Lung (tissue), 12 donors: ENCODE measurements around the gene THSD8. TPM values are rescaled to one million over a fixed set of nuclear protein-coding genes. Genes with fewer than 3 reads are reported as not detected.

Experiments used
- ATAC-seq: fragments of 200-7000 bp; cut with Tn5 transposase; one replicate; pipeline ENCODE4 v1.9.1; 2020; ENCODE audit warnings: moderate number of reproducible peaks; ENCODE audit not compliant: insufficient read depth, low FRiP score
- DNase-seq, 3 donors: peaks; one replicate each; pipeline ENCODE4 v3.0.0-alpha.2; 2013 to 2017
- H3K27ac ChIP-seq, 2 donors: one replicate each; pipeline ENCODE4 v1.5.1; 2013; ENCODE audit warnings: mild to moderate bottlenecking in 2 of 2, moderate library complexity in 2 of 2, control low read depth in 1 of 2, inconsistent platforms in 1 of 2, low read depth in 1 of 2, low read length in 1 of 2
- H3K27me3 ChIP-seq, 3 donors: one replicate each; pipeline ENCODE4 v1.5.1; 2013; ENCODE audit warnings: low read length in 2 of 3; ENCODE audit not compliant: control insufficient read depth in 3 of 3, insufficient read depth in 3 of 3
- H3K36me3 ChIP-seq, 4 donors: one replicate each; pipeline ENCODE4 v1.5.1; 2013; ENCODE audit warnings: low read length in 4 of 4, mild to moderate bottlenecking in 1 of 4, moderate library complexity in 1 of 4; ENCODE audit not compliant: control insufficient read depth in 4 of 4, insufficient read depth in 4 of 4
- H3K4me1 ChIP-seq, 5 donors: one replicate each; pipeline ENCODE4 v1.5.1; 2013; ENCODE audit warnings: low read length in 5 of 5, mild to moderate bottlenecking in 2 of 5, moderate library complexity in 1 of 5; ENCODE audit not compliant: control insufficient read depth in 5 of 5, insufficient read depth in 5 of 5
- H3K4me3 ChIP-seq: one replicate; pipeline ENCODE4 v1.5.1; 2013; ENCODE audit warnings: mild to moderate bottlenecking, control low read depth, moderate library complexity
- H3K9ac ChIP-seq, 2 donors: one replicate each; pipeline ENCODE4 v1.5.1; 2013; ENCODE audit warnings: low read length in 2 of 2, control low read depth in 1 of 2; ENCODE audit not compliant: insufficient read depth in 1 of 2
- H3K9me3 ChIP-seq, 4 donors: one replicate each; pipeline ENCODE4 v1.5.1; 2013; ENCODE audit warnings: low read length in 3 of 4, mild to moderate bottlenecking in 1 of 4, moderate library complexity in 1 of 4; ENCODE audit not compliant: control insufficient read depth in 4 of 4, insufficient read depth in 3 of 4
- WGBS, 2 donors: extraction: QIAGEN DNeasy Blood & Tissue Kit; methylation state at CpG; one replicate each; pipeline ENCODE4 v1.1.7; 2013; 5-methylcytosine and 5-hydroxymethylcytosine counted together
- polyA plus RNA-seq, 2 donors: library from polyadenylated mRNA; stranded (reverse); fragments of 200-250 nt; gene quantifications; one replicate each; pipeline ENCODE4 v1.2.1, GENCODE V29; 2013
- total RNA-seq, 2 donors: library from RNA; depleted of rRNA in 1 of 2; stranded (reverse); fragments of >200 nt in 1 of 2; gene quantifications; one replicate each; pipeline ENCODE4 v1.2.1, GENCODE V29; 2014 to 2021
- TF ChIP-seq, protein P1 (sequence below): IDR thresholded peaks from 2 replicates; pipeline ENCODE4 v1.5.1; 2012; ENCODE audit warnings: mild to moderate bottlenecking; ENCODE audit errors: control extremely low read depth, extremely low read depth
- donor health status: control.
- donor health status: control.
- donor health status: Bipolar disorder and iron deficiency.
- donor health status: healthy.
- donor health status: DM: yes; HTN: yes; CAD: no.

THSD8 gene
- total and polyA plus RNA-seq, 4 donors, result 0.10 to 6.2 (median 2.0) TPM

DNA sequence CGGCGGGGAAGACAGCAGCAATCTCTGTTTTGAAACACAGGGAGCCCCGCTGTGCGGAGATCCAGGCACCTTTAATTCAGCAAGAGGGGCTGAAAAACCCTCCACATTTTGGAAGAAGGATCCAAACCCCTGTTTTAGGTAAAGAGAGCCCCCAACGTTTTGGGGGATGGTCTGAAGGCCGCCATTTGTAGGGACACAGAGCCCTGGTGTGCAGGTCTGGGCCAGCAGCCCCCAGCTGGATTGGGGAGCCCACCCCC is 23.0 kb upstream of the THSD8 start:
- Histone ChIP-seq H3K4me3 (no peak overlapping the region), H3K4me1 (peaks cover 0 to 53% (median 22%) of the 10 kb centered on the region in 5 donors), H3K9ac (peak overlapping the region in 1 of 2 donors; percentile 72), H3K27me3 (no peaks in the 10 kb centered on the region), H3K27ac (peak overlapping the region; percentile 86 to 91), H3K36me3 (peaks cover 0 to 3% (median 0%) of the 10 kb centered on the region in 4 donors), H3K9me3 (no peaks in the 10 kb centered on the region)
- ATAC-seq (no peak), DNase-seq (no peak)
- 34 to 48% methylated on average over 6 of the region's 6 CpGs for WGBS, 2 donors
- TF ChIP-seq, protein P1, sequence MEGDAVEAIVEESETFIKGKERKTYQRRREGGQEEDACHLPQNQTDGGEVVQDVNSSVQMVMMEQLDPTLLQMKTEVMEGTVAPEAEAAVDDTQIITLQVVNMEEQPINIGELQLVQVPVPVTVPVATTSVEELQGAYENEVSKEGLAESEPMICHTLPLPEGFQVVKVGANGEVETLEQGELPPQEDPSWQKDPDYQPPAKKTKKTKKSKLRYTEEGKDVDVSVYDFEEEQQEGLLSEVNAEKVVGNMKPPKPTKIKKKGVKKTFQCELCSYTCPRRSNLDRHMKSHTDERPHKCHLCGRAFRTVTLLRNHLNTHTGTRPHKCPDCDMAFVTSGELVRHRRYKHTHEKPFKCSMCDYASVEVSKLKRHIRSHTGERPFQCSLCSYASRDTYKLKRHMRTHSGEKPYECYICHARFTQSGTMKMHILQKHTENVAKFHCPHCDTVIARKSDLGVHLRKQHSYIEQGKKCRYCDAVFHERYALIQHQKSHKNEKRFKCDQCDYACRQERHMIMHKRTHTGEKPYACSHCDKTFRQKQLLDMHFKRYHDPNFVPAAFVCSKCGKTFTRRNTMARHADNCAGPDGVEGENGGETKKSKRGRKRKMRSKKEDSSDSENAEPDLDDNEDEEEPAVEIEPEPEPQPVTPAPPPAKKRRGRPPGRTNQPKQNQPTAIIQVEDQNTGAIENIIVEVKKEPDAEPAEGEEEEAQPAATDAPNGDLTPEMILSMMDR, result no peak

DNA sequence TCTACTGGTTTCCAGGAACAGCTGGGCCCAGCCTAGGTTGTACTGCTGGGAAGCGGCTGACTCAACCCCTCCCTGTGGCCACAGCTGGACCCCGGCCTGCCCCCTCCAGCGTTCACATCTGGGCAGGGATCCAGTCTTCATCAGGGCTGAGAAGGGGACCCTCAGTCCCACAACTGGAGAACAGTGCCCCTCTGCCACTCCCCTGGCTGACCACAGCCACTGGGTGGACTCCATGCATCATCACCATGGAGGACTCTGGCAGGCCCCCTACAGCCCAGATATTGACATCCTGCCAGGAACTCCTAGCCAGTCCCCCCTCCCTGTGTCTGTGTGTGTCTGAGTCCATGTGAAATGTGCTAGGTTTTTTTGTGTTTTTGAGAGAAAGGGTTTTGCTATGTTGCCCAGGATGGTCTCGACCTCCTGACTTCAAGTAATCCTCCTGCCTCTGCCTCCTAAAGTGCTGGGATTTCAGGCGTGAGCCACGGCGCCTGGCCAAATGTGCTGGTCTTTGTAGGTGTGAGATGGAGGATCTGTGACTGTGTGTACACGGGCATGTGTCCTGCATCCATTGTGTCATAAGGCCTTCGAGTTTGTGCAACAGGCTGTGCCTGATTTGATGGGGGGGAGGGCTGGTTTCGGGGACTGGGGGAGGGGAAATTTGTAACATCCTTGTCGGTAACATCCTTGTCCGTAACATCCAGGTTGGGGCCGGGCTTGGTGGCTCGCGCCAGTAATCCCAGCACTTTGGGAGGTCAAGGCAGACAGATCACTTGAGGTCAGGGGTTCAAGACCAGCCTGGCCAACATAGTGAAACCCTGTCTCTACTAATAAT is 22.5 kb upstream of the THSD8 start:
- Histone ChIP-seq H3K27ac (peak overlapping the region; percentile 86 to 91), H3K9ac (peak overlapping the region in 1 of 2 donors; percentile 24), H3K4me1 (peaks cover 0 to 58% (median 27%) of the 10 kb centered on the region in 5 donors), H3K27me3 (no peaks in the 10 kb centered on the region), H3K4me3 (no peak overlapping the region), H3K36me3 (peaks cover 0 to 2% (median 0%) of the 10 kb centered on the region in 4 donors), H3K9me3 (no peaks in the 10 kb centered on the region)
- ATAC-seq (no peak), DNase-seq (peak; percentile 95)
- TF ChIP-seq, protein P1, result no peak
- 33 to 62% methylated on average over 15 of the region's 15 CpGs for WGBS, 2 donors

DNA sequence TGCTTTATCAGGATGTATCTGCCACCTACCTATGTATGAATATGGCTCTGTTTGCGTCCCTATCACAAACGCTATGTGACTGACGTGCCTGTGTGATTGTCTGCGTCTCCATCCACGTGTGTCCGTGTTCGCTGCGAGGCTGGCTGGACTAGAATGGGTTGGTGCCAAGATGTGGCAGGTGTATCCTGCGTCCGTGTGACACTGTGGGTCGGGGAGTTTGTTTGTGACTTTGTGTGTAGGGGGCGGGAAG is 19.8 kb upstream of the THSD8 start:
- TF ChIP-seq, protein P1, result no peak
- 0 to 2% methylated on average over 12 of the region's 12 CpGs for WGBS, 2 donors
- peak overlapping the region; percentile 86 to 87 for H3K27ac ChIP-seq
- peak in 1 of 3 donors; percentile 62 for DNase-seq
- no peaks in the 10 kb centered on the region for H3K27me3 ChIP-seq
- H3K9ac ChIP-seq, result peak overlapping the region; percentile 39 to 94
- no peaks in the 10 kb centered on the region for H3K9me3 ChIP-seq
- H3K4me3 ChIP-seq, result peak overlapping the region; percentile 40
- no peaks in the 10 kb centered on the region for H3K36me3 ChIP-seq
- no peak for ATAC-seq
- peaks cover 0 to 79% (median 42%) of the 10 kb centered on the region in 5 donors for H3K4me1 ChIP-seq
